Endothelial cell of umbilical vein (primary cell): ENCODE measurements around the gene DIO2. TPM values are rescaled to one million over a fixed set of nuclear protein-coding genes. Genes with fewer than 3 reads are reported as not detected.

ENCODE experiments used
- BruUV-seq: library from RNA; stranded (reverse); fragments of 400-500 nt; replicated peaks from 2 replicates; lab custom pipeline; 2021; lab: Mats Ljungman, UMichigan
- CTCF ChIA-PET: fragments of 300-600, 350-600 bp; sonication (Branson Sonifier 250); formaldehyde crosslinking; loops from one replicate; lab custom pipeline; 2021; ENCODE audit warnings: antibody characterized with exemption, inconsistent platforms; lab: Charles Lee
- POLR2A ChIA-PET: fragments of 300-600, 350-600 bp; sonication (Branson Sonifier 250); formaldehyde crosslinking; loops from one replicate; lab custom pipeline; 2021; ENCODE audit warnings: antibody characterized with exemption, inconsistent platforms; lab: Charles Lee
- DNase-seq: peaks from one replicate; pipeline ENCODE4 v3.0.0-alpha.2; 2011; ENCODE audit warnings: low read depth, low spot score
- FAIRE-seq: peaks from 2 replicates; lab custom pipeline; 2011; peaks lifted over from hg19 to GRCh38; lab: Jason Lieb, UNC
- H2AFZ ChIP-seq: 2 replicates; pipeline ENCODE4 v1.6.0; 2012; ENCODE audit warnings: low read depth, low read length, control low read depth, inconsistent platforms
- H3K27ac ChIP-seq: 2 replicates; pipeline ENCODE4 v1.5.1; 2011; ENCODE audit warnings: low read depth, mild to moderate bottlenecking, control low read depth, low read length, moderate library complexity; ENCODE audit not compliant: insufficient read depth
- H3K27me3 ChIP-seq, 2 experiments: 2 replicates each; pipeline versions ENCODE4 v1.6.0 to v1.6.1; 2011; ENCODE audit warnings: low read length in 2 of 2, mixed read lengths in 1 of 2; ENCODE audit not compliant: control insufficient read depth in 2 of 2, insufficient read depth in 2 of 2
- H3K36me3 ChIP-seq, 2 experiments: 2 replicates in 1 of 2; 3 replicates in 1 of 2; pipeline ENCODE4 v1.5.1; 2011; ENCODE audit warnings: low read length in 2 of 2, mild to moderate bottlenecking in 1 of 2, moderate library complexity in 1 of 2; ENCODE audit not compliant: control insufficient read depth in 2 of 2, insufficient read depth in 2 of 2; ENCODE audit errors: extremely low read depth in 1 of 2
- H3K4me1 ChIP-seq: 3 replicates; pipeline ENCODE4 v1.5.1; 2011; ENCODE audit warnings: mild to moderate bottlenecking, low read length; ENCODE audit not compliant: control insufficient read depth, insufficient read depth; ENCODE audit errors: extremely low read depth
- H3K4me2 ChIP-seq: 2 replicates; pipeline ENCODE4 v1.6.1; 2011; ENCODE audit warnings: low read length, control low read depth, mixed read lengths; ENCODE audit not compliant: insufficient read depth
- H3K4me3 ChIP-seq, 3 experiments: fragments of 200-600 bp in 1 of 3; sonication (generic), shearing (Covaris generic) in 1 of 3; replicated peaks in 1 of 3; 2 replicates each; pipeline ENCODE4 v1.5.1; 2011 to 2016; ENCODE audit warnings: control low read depth in 3 of 3, low read length in 3 of 3, mild to moderate bottlenecking in 2 of 3, inconsistent platforms in 1 of 3, low read depth in 1 of 3, moderate library complexity in 1 of 3; ENCODE audit not compliant: insufficient read depth in 1 of 3
- H3K79me2 ChIP-seq: 2 replicates; pipeline ENCODE4 v1.6.0; 2012; ENCODE audit warnings: low read length, inconsistent platforms; ENCODE audit not compliant: control insufficient read depth, insufficient read depth
- H3K9ac ChIP-seq: replicated peaks from 2 replicates; pipeline ENCODE3; 2011; ENCODE audit warnings: low read length, control low read depth; ENCODE audit not compliant: insufficient read depth; ENCODE audit errors: extremely low read depth
- H3K9me1 ChIP-seq: replicated peaks from 3 replicates; pipeline ENCODE4 v1.6.0; 2011; ENCODE audit warnings: mild to moderate bottlenecking, low read length; ENCODE audit not compliant: control insufficient read depth, insufficient read depth; ENCODE audit errors: extremely low read depth
- H3K9me3 ChIP-seq: replicated peaks from 2 replicates; pipeline ENCODE4 v1.5.1; 2012; ENCODE audit warnings: low read length, inconsistent platforms; ENCODE audit not compliant: control insufficient read depth, insufficient read depth
- H4K20me1 ChIP-seq: replicated peaks from 2 replicates; pipeline ENCODE3; 2011; ENCODE audit warnings: mild to moderate bottlenecking, low read length; ENCODE audit not compliant: control insufficient read depth, insufficient read depth; ENCODE audit errors: extremely low read depth
- EZH2 ChIP-seq: IDR thresholded peaks from 2 replicates; pipeline ENCODE4 v1.6.1; 2012; ENCODE audit warnings: borderline replicate concordance, low read depth, mild to moderate bottlenecking, moderate library complexity, low read length, inconsistent platforms; ENCODE audit not compliant: severe bottlenecking
- FOS ChIP-seq: IDR thresholded peaks from 2 replicates; pipeline ENCODE4 v1.6.1; 2011; ENCODE audit warnings: mild to moderate bottlenecking, low read length, moderate library complexity, borderline replicate concordance; ENCODE audit not compliant: insufficient read depth
- GATA2 ChIP-seq: IDR thresholded peaks from 2 replicates; pipeline ENCODE4 v1.7.0; 2011; ENCODE audit warnings: low read depth, mild to moderate bottlenecking, moderate library complexity, mixed read lengths, low read length; ENCODE audit not compliant: insufficient read length, insufficient read depth
- JUN ChIP-seq: IDR thresholded peaks from 2 replicates; pipeline ENCODE4 v1.6.1; 2011; ENCODE audit warnings: borderline replicate concordance, low read depth; ENCODE audit not compliant: insufficient read length, insufficient read depth
- MYC ChIP-seq: IDR thresholded peaks from one replicate; pipeline ENCODE4 v1.6.1; 2011; ENCODE audit warnings: mild to moderate bottlenecking, low read depth, low read length
- POLR2A ChIP-seq: IDR thresholded peaks from 2 replicates; pipeline ENCODE4 v1.6.1; 2012; ENCODE audit warnings: low read depth, mild to moderate bottlenecking, control low read depth, low read length
- POLR2AphosphoS5 ChIP-seq: IDR thresholded peaks from 2 replicates; pipeline ENCODE4 v1.6.1; 2012; ENCODE audit warnings: low read depth, mild to moderate bottlenecking, control low read depth, low read length, moderate library complexity; ENCODE audit not compliant: insufficient read depth
- dilution Hi-C: fragments of 300-500 bp; cut with MboI; formaldehyde crosslinking; loops from one replicate; pipeline ENCODE4 v1.15.0; 2019; ENCODE audit warnings: low sequenced_read_pairs; ENCODE audit not compliant: extremely low pct_ligation_motif_present
- intact Hi-C: fragments of 100-400 bp; cut with micrococcal nuclease; formaldehyde crosslinking; loops from one replicate; pipeline ENCODE4 v1.10.0; 2022
- polyA plus RNA-seq, 4 experiments: library from polyadenylated mRNA; depleted of rRNA in 3 of 4; stranded (reverse) in 3 of 4; unstranded in 1 of 4; fragments of >200 nt; gene quantifications; 2 replicates each; pipeline versions ENCODE4 v1.2.1 to v1.2.3, GENCODE V29; 2011 to 2012; ENCODE audit warnings: missing spikeins in 1 of 4
- total RNA-seq: library from RNA; stranded (reverse); gene quantifications from 2 replicates; pipeline ENCODE4 v1.2.3, GENCODE V29; 2021
- TF ChIP-seq, protein P1 (sequence below): IDR thresholded peaks from 2 replicates; pipeline ENCODE4 v1.6.1; 2011; ENCODE audit not compliant: insufficient read depth, insufficient read length
- TF ChIP-seq, protein P2 (sequence below), 2 donors: IDR thresholded peaks; 1 replicate in 1 of 2; 2 replicates in 1 of 2; pipeline ENCODE4 v1.5.1; 2011; ENCODE audit warnings: low read length in 2 of 2, mild to moderate bottlenecking in 2 of 2, moderate library complexity in 2 of 2, control low read depth in 1 of 2, inconsistent platforms in 1 of 2, low read depth in 1 of 2; ENCODE audit not compliant: insufficient read depth in 1 of 2; ENCODE audit errors: extremely low read depth in 1 of 2

The DIO2 gene
- total and polyA plus RNA-seq, 2 donors (not counting 3 experiments of a cell fraction or from before 2014, with no cell fraction given), result 0.22 to 0.75 TPM

DNA sequence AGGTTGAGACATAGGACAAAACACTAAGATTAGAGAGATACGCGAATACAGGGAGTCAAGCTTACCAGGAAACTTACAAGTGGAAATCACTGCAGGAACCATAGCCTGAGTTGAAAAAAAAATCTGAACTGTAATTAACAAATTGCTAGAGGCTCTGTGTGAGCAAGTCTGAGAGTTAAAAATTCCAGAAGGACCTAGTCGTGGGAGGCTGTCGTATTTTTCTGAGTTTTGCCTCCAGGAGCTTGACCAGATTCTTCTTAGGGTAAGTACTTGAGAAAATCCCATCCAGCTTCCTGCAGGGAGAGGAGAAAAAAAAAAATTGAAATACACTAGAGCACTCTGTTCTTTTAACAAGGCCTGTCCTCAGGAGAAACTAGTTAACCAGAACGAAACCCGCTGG, 22.7 kb downstream of the DIO2 start:
- CTCF ChIA-PET, result no interaction called here
- Histone ChIP-seq H3K36me3 (no peaks in the 10 kb centered on the region), H3K9me3 (no peaks in the 10 kb centered on the region), H3K27ac (no peak overlapping the region), H3K9me1 (no peaks in the 10 kb centered on the region), H3K4me3 (no peak overlapping the region), H4K20me1 (no peaks in the 10 kb centered on the region), H3K27me3 (no peaks in the 10 kb centered on the region), H3K9ac (no peak overlapping the region), H3K4me1 (no peaks in the 10 kb centered on the region), H3K4me2 (no peak overlapping the region), H2AFZ (no peak overlapping the region), H3K79me2 (no peaks in the 10 kb centered on the region)
- POLR2A ChIA-PET, result no interaction called here
- BruUV-seq, result no TSS peak
- DNase-seq (no peak), FAIRE-seq (no peak)
- TF ChIP-seq POLR2A, result no peak
- TF ChIP-seq, protein P1, sequence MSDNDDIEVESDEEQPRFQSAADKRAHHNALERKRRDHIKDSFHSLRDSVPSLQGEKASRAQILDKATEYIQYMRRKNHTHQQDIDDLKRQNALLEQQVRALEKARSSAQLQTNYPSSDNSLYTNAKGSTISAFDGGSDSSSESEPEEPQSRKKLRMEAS, result no peak
- intact Hi-C loops, result no loop called here
- dilution Hi-C loops, result no loop called here

DNA sequence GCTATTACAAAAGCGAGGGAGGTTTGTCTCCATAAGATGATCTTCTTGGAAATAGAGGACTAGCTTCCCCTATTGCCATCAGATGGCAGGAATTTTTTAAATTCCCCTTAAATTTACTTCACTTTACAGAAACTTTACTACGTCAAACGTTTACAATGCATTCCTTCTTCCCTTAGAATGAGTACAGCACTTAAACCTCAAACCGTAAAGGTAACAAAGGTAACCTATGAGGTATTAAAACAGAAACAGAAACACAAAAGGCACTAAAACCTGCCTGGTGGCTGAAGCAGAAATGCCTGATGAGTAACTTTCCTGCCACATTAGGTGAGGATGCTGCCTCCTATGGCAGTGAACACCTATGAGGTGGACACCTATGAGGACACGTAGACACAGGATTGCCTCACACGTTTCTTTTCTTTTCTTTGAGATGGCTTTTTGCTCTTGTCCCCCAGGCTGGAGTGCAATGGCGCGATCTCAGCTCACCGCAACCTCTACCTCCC, 25.0 kb downstream of the DIO2 start:
- no peak overlapping the region for H3K27ac ChIP-seq
- no TSS peak for BruUV-seq
- TF ChIP-seq, protein P1, result no peak
- no peak for TF ChIP-seq POLR2AphosphoS5
- TF ChIP-seq, protein P2, sequence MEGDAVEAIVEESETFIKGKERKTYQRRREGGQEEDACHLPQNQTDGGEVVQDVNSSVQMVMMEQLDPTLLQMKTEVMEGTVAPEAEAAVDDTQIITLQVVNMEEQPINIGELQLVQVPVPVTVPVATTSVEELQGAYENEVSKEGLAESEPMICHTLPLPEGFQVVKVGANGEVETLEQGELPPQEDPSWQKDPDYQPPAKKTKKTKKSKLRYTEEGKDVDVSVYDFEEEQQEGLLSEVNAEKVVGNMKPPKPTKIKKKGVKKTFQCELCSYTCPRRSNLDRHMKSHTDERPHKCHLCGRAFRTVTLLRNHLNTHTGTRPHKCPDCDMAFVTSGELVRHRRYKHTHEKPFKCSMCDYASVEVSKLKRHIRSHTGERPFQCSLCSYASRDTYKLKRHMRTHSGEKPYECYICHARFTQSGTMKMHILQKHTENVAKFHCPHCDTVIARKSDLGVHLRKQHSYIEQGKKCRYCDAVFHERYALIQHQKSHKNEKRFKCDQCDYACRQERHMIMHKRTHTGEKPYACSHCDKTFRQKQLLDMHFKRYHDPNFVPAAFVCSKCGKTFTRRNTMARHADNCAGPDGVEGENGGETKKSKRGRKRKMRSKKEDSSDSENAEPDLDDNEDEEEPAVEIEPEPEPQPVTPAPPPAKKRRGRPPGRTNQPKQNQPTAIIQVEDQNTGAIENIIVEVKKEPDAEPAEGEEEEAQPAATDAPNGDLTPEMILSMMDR (IDR thresholded peaks at IDR 0.05; ENCODE audit: extremely low read depth in 1 of 2, insufficient read depth in 1 of 2, low read depth in 1 of 2, low read length in 2 of 2), result no peak
- TF ChIP-seq POLR2A, result no peak
- no peak for TF ChIP-seq GATA2
- no peak for TF ChIP-seq MYC
- no peak for TF ChIP-seq EZH2
- no peak for TF ChIP-seq FOS
- TF ChIP-seq JUN, result no peak
- H3K4me2 ChIP-seq, result no peak overlapping the region
- no peaks in the 10 kb centered on the region for H3K36me3 ChIP-seq
- H4K20me1 ChIP-seq, result no peaks in the 10 kb centered on the region
- H3K79me2 ChIP-seq, result no peaks in the 10 kb centered on the region
- no peaks in the 10 kb centered on the region for H3K4me1 ChIP-seq
- H3K9me3 ChIP-seq, result no peaks in the 10 kb centered on the region
- no peaks in the 10 kb centered on the region for H3K27me3 ChIP-seq
- H3K4me3 ChIP-seq, result no peak overlapping the region
- H3K9me1 ChIP-seq, result no peaks in the 10 kb centered on the region
- DNase-seq, result no peak
- ChIA-PET POLR2A (no interaction called here), CTCF (no interaction called here)
- H2AFZ ChIP-seq, result no peak overlapping the region
- intact Hi-C loops (no loop called here), dilution Hi-C loops (no loop called here)
- no peak overlapping the region for H3K9ac ChIP-seq
- FAIRE-seq, result no peak
